GM19468 (cell line): ENCODE measurements around the gene ZNF836.
A peak's percentile ranks its signal among the peaks of the same experiment; 100 is the strongest.

Experiments
- ATAC-seq: cut with Tn5 transposase; IDR thresholded peaks from one replicate; pipeline ENCODE4 v1.9.1; 2021; ENCODE audit warnings: mild to moderate bottlenecking, moderate library complexity, moderate number of reproducible peaks; ENCODE audit not compliant: unreplicated experiment; ENCODE audit errors: extremely low read depth

Gene ZNF836

DNA sequence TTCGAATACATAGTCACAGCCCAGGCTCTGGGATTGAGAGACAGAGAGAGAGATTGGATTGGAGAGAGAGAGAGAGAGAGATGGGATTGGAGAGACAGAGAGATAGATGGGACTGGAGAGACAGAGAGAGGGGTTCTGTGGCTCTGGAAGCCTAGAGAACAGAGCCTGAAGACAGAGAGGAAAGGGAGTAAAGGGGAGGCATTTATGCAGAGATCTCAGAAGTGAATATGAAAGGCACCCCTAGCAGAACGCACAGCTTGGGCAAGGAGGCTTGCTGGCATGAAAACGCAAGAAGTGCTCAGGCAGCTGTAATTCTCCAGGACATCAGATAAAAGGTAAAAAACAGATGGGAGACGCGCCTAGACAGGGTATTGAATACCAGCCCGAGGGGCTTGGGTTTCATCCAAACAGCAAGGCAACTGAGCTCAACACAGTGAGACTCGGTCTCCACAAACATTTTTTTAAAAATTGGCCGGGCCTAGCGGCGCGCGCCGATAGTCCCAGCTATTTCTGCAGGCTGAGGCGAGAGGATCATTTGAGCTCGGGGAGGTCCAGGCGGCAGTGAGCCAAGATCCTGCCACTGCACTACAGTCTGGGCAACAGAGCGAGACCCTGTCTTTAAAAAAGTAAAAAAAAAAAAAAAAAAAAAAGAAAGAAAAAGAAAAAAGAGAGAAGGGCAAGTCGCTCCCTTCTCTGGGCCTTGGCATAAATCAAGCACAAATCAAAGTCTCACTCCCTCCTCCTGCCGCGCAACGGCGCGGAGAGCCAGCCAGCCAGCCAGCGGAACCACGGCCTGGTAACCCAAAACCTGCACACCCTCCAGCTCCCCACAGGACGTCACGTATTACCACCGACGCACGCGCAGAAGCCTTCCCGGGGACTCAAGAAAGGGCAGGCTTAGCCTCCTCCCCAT, 17.7 kb upstream of the ZNF836 start:
- ATAC-seq: no peak

DNA sequence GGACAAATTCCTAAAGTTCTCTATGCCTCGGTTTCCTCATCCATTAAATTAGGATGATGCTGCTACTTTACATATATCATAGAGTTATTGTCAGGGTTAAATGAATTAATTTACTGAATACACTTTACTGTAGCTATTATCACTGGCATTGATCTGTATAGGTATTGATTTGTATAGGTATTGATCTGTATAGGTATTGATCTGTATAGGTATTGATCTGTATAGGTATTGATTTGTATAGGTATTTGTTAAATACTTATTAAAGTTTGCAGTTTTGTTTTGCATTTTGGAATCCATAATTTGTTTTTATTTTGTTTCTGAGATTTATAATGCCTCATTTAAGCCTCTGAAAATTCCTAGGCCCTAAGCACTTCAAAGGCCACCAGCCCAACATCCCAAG, 16.0 kb upstream of the ZNF836 start:
- ATAC-seq: no peak

DNA sequence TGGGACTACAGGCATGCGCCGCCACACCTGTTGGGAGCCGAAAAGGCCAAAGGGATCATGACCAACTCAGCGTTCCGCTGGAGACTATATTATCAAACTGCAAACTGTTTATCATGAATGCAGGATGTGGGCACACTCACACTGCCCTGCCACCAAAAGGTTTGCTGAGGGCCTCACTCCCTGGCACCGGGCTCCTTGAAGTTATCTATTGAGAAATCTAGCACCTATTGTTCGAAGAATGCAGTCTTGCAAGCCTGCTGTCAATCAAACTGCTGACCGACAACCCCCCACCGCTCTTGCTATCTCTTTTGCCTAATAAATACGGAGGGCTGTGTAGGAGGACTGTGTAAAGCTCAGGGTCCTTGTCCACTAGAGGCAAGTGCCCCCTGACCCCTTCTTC, 5.2 kb upstream of the ZNF836 start:
- no peak for ATAC-seq

DNA sequence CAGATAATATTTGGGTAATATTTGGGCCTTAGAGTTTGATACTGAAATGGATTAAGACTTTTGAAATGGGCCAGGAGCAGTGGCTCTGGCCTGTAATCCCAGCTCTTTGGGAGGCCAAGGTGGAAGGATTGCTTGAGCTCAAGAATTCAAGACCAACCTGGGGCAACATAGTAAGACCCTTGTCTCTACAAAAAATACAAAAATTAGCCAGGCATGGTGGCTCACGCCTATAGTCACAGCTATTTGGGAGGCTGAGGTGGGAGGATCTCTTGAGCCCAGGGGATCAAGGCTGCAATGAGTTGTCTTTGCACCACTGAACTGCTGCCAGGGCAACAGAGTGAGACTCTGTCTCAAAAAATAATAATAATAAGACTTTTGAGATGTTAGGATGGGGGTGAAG, 926 bp upstream of the ZNF836 start:
- no peak for ATAC-seq

DNA sequence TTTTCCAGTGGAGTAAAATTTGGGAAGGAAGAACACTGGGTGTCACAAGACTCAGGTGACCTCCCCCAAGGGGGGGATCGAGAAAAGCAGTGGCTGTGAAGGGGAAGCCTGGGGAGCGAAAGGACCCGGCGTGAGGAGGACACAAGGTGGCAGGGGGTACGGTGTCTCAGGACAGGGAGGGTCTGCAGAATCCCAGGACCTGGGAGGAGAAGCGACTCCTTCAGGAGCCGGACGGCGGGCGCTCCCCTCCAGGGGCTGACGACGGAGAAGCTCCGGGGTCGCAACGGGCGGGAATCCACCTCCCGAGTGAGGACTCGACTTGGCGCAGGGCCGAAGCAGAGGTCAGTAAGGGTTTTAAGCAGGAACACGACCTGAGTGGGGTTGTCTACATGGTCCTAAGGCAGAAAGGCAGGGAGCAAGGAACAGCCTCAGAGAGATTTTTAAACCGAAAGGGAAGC, 529 bp downstream of the ZNF836 start:
- ATAC-seq: no peak

DNA sequence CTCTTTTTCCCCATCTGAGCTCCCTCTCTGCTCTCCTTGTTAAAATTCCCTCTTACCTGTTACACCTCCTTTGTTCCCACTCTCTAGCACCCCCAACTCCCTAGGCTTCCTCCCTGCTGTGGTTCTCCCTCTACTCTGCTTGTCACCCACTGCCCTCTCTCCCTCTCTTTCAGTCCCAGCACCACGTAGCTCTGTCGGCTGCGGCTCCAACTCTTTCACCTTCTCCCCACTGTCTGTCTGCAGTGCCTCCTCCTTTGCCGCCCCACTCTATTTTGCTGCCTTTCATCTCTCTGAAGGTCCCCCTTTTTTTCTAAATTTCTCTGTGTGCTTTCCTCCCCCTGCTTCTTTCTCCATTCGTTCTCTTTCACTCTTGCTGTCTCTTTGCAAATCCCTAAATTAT, 1.1 kb downstream of the ZNF836 start:
- no peak for ATAC-seq

DNA sequence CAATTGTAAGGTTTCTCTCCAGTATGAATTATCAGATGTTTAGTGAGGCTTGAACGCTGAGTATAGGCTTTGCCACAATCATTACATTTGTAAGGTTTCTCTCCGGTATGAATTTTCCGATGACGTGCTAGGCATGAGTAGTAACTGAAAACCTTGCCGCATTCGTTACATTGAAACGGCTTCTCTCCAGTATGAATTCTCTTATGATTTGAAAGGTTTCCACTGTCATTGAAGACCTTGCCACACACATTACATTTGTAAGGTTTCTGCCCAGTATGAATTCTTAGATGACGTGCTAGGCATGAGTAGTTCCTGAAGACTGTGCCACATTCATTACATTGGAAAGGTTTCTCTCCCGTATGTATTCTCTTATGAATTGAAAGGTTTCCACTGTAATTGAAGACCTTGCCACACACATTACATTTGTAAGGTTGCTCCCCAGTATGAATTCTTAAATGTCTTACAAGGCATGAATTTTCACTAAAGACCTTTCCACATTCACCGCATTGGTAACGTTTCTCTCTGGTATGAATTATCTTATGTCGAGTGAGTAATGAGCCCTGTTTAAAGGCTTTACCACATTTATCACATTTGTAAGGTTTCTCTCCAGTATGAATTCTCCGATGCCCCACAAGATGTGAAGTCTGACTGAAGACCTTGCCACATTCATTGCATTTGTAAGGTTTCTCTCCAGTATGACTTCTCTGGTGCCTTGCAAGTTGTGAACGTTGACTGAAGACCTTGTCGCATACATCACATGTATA, 15.6 kb downstream of the ZNF836 start:
- ATAC-seq: no peak

DNA sequence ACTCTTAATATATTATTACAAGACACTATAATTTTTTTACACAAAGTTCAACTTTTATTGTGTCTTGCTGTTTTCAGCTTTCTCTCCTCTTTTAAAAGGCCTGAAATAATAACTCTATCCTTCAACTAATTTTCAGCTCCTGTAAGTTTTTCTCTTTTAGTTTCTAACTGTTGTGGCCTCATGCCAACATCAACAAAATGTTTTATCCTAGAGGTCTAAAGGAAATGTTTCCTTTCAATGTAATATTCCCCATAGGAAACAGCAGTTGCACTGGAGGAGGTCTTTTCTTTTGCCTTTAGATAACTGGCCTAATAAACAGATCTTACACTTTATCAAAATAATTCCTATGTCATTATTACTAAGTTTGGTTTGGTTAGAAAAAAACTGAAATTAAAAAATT, 23.2 kb downstream of the ZNF836 start:
- ATAC-seq: no peak

DNA sequence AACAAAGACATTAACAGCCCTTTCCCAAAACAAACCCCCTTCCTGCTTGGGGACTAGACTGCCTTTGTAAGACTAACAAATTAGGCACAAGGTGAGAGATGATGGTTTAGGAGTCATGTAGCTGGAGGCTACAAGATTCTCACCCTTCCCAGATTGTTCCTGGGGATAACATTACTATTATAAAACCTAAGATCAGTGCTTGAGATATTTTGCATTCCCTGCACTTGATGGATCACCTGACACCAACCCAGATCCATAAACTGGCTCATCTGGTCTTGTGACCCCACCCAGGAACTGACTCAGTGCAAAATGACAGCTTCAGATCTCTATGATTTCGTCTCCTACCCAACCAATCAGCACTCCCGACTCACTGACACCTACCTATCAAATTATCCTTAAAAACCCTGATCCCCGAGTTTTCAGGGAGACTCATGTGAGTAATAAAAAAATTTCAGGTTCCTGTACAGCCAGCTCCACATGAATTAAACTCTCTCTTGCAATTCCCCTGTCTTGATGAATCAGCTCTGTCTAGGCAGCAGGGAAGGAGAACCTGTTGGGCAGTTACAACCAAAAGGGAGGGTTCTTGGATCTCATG, 29.3 kb downstream of the ZNF836 start:
- no peak for ATAC-seq

DNA sequence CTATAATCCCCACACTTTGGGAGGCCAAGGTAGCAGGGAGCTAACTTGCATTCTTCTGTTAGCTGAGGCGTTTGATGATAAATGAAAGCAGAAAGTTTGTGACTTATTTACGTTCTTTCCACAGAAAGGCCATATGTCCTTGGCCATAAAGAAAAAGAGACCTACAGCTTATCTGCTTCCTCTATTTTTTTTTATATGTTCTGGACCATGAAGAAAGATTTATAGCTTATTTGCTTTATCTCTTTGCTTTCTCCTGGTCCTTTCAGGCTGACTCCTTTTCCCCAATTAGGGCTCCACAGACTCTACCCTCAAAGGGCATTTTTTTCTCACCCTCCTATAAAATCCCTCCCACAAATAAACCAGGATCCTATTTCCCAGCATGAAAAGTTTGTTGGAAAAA, 30.2 kb downstream of the ZNF836 start:
- ATAC-seq: no peak

DNA sequence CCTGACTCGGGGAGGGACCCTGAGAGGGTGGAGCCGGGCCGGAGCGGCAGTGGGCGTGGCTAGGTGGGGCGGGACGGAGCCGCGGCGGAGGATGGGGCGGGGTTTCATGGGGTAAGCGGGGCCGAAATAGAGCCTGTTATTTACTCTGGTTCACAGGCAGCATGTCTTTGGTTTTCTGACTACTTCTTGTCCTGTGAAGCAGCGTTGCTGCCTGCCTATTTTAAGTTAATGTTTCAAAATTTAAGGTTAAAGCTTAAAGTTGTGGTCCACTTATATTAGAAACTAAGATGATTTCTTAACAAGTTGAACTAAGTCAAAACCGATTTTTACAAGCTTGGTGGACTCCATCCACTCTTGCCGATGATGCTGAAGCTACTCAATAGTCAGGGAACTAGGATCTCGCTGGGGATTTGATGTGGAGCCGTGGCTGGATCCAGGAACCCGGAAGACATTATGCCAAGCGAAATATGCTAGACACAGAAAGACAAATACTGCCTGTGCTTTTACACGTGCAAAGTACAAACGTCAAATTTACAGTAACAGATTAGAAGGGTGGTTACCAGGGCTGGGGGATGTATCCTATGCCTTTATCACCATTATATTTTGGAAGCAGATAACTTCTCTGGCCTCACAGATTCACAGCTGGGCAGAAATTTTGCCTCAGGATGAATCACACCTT, 31.2 kb downstream of the ZNF836 start:
- peak; percentile 80 for ATAC-seq

DNA sequence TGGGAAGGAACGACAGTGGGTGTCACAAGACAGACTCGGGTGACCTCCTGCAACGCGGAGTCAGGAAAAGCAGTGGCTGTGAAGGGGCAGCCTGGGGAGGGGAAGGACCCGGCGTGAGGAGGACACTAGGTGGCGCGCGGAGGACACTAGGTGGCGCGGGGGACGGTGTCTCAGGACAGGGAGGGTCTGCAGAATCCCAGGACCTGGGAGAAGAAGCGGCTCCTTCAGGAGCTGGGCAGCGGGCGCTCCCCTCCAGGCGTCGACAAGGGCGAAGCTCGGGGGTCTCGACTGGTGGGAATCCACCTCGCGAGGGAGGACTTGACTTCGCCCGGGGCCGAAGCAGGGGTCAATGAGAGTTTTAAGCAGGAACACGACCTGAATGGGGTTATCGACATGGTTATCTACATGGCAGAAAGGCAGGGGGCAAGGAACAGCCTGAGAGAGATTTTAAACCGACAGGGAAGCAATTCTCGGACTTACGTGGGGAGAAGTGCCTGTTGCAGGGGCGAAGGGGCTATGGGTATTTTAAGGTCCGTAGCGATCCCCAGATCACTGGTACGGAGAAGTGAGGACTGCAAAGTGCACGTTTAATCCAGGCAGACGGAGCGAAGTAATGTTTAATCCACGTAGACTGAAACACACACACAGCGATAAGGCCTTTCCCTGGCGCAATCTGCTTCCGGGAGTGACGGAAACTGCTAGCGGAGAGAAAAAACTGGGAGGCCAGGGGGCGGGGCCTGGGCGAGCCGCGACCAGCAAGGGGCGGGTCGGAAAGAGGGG, 32.0 kb downstream of the ZNF836 start, which contains the start of gene ZNF616:
TSS of gene ZNF616 (minus strand) at position 687 of the 780 bp plus-strand sequence. CDS start 9,426 bp downstream, outside the sequence.
- ATAC-seq: no peak

DNA sequence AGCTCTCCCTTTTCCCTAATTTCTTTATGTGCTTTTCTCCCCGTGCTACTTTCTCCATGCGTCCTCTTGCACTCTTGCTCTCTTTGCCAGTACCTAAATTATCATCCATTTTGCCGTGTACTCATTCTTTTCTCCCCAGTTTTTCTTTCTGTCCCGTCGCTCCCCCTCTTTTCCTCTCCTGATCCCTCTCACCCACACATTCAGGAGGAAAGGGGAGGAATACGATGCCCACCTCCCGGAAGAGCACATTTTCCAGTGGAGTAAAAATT, 32.5 kb downstream of the ZNF836 start:
- no peak for ATAC-seq

DNA sequence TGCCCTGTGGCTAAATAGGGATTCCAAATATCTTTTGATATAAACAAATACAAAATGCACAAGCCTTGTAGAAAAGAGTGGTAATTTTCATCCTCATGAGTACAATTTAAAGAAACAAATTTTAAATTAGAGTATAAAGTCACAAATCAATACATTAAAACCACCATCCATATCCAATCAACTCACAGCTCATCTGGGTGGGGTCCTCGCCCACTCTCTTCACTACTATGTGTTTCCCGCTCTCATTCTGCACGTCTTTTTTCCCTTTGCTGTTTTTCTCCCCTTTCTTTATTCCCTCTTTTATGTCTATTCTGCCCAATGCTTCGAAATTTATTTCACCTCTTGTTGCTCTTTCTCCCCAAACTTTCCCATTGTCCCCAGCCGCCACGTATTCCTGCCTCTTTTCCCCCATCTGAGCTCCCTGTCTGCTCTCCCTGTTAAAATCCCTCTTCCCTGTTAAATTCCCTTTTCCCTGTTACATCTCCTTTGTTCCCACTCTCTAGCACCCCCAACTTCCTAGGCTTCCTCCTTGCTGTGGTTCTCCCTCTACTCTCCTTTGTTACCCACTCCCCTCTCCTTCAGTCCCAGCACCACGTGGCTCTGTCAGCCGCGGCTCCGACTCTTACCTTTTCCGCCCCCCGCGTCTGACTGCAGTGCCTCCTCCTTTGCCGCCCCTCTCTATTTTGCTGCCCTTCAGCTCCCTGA, 33.0 kb downstream of the ZNF836 start:
- no peak for ATAC-seq

DNA sequence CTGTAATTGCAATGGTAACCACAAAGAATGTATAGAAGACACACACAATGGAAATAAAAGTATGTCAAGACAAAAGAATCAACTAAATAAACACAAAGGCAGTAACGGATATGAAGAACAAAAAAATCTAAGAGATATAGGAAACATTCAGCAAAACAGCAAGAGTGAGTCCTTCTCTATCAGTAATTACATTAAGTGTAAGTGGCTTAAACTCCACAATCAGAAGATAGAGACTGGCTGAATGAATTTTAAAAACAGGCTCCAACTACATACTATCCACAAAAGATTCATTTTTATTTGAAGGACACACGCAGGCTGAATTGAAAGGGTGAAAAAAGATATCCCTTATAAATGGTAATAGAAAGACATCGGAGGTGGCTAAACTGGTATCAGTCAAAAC, 51.1 kb downstream of the ZNF836 start:
- ATAC-seq: no peak

DNA sequence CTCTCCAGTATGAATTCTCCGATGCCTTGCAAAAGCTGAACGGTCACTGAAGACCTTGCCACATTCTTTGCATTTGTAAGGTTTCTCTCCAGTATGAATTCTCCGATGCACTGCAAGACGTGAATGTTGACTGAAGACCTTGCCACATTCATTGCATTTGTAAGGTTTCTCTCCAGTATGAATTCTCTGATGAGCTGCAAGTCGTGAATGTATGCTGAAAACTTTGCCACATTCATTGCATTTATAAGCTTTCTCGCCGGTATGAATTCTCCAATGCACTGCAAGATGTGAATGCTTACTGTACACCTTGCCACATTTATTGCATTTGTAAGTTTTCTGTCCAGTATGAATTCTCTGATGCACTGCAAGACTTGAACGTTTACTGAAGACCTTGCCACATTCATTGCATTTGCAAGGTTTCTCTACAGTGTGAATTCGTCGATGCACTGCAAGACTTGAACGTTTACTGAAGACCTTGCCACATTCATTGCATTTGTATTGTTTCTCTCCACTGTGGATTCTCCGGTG, 55.8 kb downstream of the ZNF836 start:
- no peak for ATAC-seq

DNA sequence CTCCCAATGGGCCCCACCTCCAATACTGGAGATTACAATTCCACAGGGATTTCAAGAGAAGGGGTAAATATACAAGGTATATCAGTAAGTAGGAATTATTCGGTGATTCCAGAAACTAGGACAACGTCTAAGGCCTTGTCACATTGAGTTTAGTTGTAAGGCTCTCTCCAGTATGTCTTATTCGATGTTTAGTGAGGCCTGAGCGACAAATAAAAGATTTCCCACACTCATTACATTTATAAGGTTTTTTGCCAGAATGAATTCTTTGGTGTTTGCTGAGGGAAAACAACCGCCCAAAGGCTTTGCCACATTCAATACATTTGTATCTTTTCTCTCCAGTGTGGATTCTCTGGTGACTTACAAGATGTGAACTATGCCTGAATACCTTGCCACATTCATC, 56.7 kb downstream of the ZNF836 start:
- no peak for ATAC-seq

DNA sequence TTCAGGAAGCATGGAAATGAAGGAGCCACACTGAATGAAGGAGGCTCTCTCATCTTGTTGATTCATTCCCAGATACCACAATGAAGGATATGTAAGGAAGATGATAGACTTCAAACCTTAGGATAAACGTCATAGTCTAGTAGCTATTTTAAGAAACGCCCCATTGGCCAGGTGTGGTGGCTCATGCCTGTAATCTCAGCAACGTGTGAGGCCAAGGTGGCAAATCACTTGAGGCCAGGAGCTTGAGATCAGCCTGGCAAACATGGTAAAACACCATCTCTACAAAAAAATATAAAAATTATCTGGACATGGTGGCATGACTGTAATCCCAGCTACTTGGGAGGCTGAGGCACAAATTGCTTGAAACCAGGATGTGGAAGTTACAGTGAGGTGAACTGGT, 58.8 kb downstream of the ZNF836 start:
- no peak for ATAC-seq

DNA sequence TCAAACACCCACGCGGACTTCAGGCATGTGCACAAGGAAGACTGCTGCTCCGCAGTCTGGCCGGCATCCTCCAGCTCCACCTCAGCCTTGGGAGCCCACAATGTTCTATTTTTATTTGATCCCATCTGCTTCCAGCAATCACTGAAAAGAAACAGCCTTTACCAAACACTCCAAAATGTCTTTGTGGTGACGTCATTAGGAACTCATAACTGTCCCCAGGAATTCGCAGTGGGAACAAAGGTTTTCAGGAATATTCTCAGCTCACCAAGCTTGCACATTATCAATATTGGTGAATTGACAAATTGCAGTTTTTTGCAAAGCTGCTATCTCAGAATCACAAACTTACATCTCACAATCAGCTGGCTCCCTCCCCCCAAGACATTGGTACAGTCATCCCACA, 60.6 kb downstream of the ZNF836 start:
- ATAC-seq: no peak
